T-helper 17 cell (primary cell): ENCODE data around the gene VPS16. TPM values are rescaled to one million over a fixed set of nuclear protein-coding genes. Genes with fewer than 3 reads are reported as not detected.

Experiments
- total RNA-seq, 4 donors: library from RNA in 2 of 4; stranded (reverse) in 2 of 4; gene quantifications; one replicate each; pipeline ENCODE4 v1.2.3 and lab custom pipeline; 2022 to 2026

The VPS16 gene
- total RNA-seq, 2 donors from 2014 or later, result 41.9 to 42.9 TPM

Other genes with a start within 250 kb of the VPS16 start
- gene NOP56, start 188.1 kb upstream of the VPS16 start, total RNA-seq, result 100 to 1,000 TPM; 254 to 274 TPM
- 100 to 1,000 TPM; 112 to 135 TPM for gene IDH3B, start 176.5 kb upstream of the VPS16 start, total RNA-seq
- gene EBF4, start 148.0 kb upstream of the VPS16 start, total RNA-seq, result 1 to 10 TPM; 2.0 to 2.3 TPM
- under 1 TPM; 0.12 to 0.23 TPM for gene CPXM1, start 40.1 kb upstream of the VPS16 start, total RNA-seq
- not detected for gene C20orf141, start 25.8 kb upstream of the VPS16 start, total RNA-seq
- not detected for gene TMEM239, start 24.4 kb upstream of the VPS16 start, total RNA-seq
- 10 to 100 TPM; 45.8 to 47.0 TPM for gene PCED1A, start 90 bp upstream of the VPS16 start, total RNA-seq
- 10 to 100 TPM; 72.1 to 76.5 TPM for gene PTPRA, start 32.7 kb downstream of the VPS16 start, total RNA-seq
- under 1 TPM; 0.92 to 0.94 TPM for gene GNRH2, start 202.9 kb downstream of the VPS16 start, total RNA-seq
- 10 to 100 TPM; 16.8 to 17.2 TPM for gene MRPS26, start 205.3 kb downstream of the VPS16 start, total RNA-seq
- under 1 TPM in 1 of 2 donors, not detected in 1; 0.62 TPM for gene OXT, start 230.9 kb downstream of the VPS16 start, total RNA-seq
- gene AVP, start 244.0 kb downstream of the VPS16 start, total RNA-seq, result not detected